ENCODE measurements around the gene CDH13.

CDH13 gene

DNA sequence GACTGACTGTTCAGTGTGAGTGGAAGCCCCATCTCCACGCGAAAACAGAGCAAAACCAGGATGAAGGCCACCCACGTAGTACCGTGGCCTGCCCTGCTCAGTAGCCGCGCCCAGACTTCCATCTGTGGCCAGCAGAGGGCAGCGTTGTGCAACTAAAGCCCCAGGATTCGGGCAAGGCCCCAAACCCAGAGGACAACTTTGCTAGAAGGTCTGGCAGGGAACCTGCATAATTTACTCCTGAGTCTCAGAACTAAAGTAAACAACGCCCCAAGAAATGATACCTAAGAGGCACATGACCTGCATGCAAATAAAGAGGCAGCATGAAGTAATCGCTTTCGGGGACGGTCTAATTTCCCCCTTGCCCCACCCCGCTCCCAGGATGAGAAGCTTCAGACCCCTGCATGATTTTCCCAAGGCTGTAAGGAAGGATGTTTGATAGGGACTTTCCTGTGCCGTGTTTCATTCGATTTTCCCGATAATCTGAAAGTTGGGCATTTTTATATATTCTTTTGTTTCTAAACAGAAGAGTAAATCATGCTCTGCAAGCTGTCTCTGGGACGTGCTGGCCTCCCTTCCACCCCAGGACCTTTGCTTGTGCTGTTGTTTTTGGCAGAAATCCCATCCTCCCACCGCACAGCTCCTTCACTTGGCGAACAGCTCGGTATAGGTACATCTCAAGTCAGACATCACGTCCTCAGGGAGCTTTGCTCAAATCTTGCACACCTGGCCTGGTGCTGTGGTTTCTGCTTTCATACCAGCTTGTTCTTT is 1199.6 kb downstream of the CDH13 start:
- H3K4me1 ChIP-seq (ENCODE audit: control insufficient read depth, insufficient read depth, low read length) = no peaks in the 10 kb centered on the region
- DNase-seq (ENCODE audit: low read depth) = peak; percentile 88
- H3K36me3 ChIP-seq (ENCODE audit: control insufficient read depth, insufficient read depth, low read length, severe bottlenecking) = no peaks in the 10 kb centered on the region
- peaks cover 14% of the 10 kb centered on the region for H3K27me3 ChIP-seq (replicated peaks; ENCODE audit: control insufficient read depth, insufficient read depth, low read length)
- no peak overlapping the region for H3K4me3 ChIP-seq (ENCODE audit: low read length)
- no peaks in the 10 kb centered on the region for H3K9me3 ChIP-seq (ENCODE audit: control insufficient read depth, low read length)
- H3K9ac ChIP-seq (ENCODE audit: low read length) = no peak overlapping the region

GRCh38 chr16:83830091-83830768 is 1203.5 kb downstream of the CDH13 start:
- Histone ChIP-seq H3K4me3 (ENCODE audit: low read length) (no peak overlapping the region), H3K36me3 (ENCODE audit: control insufficient read depth, insufficient read depth, low read length, severe bottlenecking) (no peaks in the 10 kb centered on the region), H3K9me3 (ENCODE audit: control insufficient read depth, low read length) (no peaks in the 10 kb centered on the region), H3K27me3 (replicated peaks; ENCODE audit: control insufficient read depth, insufficient read depth, low read length) (peaks cover 14% of the 10 kb centered on the region), H3K4me1 (ENCODE audit: control insufficient read depth, insufficient read depth, low read length) (no peaks in the 10 kb centered on the region), H3K9ac (ENCODE audit: low read length) (no peak overlapping the region)
- no peak for DNase-seq (ENCODE audit: low read depth)

DNA sequence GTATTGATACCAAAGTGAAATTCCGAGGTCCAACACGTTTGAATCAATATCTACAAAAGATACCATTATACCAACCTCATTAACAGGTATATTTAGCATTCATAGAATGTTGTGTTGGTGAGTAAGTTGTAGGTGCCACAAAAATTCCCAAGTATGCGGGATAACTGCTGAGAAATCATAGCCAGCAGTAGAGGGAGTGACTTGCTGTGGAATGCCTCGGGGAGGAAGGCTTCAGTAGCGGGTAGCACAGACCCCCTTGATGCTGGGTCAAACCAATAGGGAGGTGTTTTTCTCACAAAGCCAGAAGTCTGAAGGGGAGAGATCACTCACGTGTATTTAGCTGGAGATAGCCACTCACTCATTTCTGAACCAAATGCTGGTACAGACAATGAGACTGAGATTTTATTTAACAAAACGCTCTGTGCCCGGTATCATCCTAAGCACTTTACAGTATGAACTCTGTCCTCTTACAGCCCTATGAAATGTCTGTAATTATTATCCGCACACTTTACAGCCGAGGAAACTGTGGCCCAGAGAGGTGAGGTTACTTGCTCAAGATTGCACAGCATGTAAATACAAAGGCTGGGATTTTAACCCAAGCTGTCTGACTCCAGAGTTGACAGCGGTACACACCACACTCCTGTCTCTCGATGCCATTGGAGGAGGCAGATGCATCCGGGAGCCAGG is 1204.1 kb downstream of the CDH13 start:
- DNase-seq (ENCODE audit: low read depth) = no peak

GRCh38 chr16:83831456-83831987 is 1204.8 kb downstream of the CDH13 start:
- Histone ChIP-seq H3K27me3 (replicated peaks; ENCODE audit: control insufficient read depth, insufficient read depth, low read length) (peaks cover 14% of the 10 kb centered on the region), H3K9me3 (ENCODE audit: control insufficient read depth, low read length) (no peaks in the 10 kb centered on the region), H3K9ac (ENCODE audit: low read length) (no peak overlapping the region)

More for the DNA sequence above, 1204.1 kb downstream of the CDH13 start:
- Histone ChIP-seq H3K9me3 (ENCODE audit: control insufficient read depth, low read length) (no peaks in the 10 kb centered on the region), H3K27me3 (replicated peaks; ENCODE audit: control insufficient read depth, insufficient read depth, low read length) (peaks cover 14% of the 10 kb centered on the region), H3K36me3 (ENCODE audit: control insufficient read depth, insufficient read depth, low read length, severe bottlenecking) (no peaks in the 10 kb centered on the region), H3K4me1 (ENCODE audit: control insufficient read depth, insufficient read depth, low read length) (no peaks in the 10 kb centered on the region), H3K4me3 (ENCODE audit: low read length) (no peak overlapping the region), H3K9ac (ENCODE audit: low read length) (no peak overlapping the region)

GRCh38 chr16:83833921-83834320 is 1207.2 kb downstream of the CDH13 start:
- DNase-seq (ENCODE audit: low read depth) = no peak
- H3K36me3 ChIP-seq (ENCODE audit: control insufficient read depth, insufficient read depth, low read length, severe bottlenecking) = no peaks in the 10 kb centered on the region
- no peaks in the 10 kb centered on the region for H3K4me1 ChIP-seq (ENCODE audit: control insufficient read depth, insufficient read depth, low read length)
- no peak overlapping the region for H3K9ac ChIP-seq (ENCODE audit: low read length)
- no peak overlapping the region for H3K4me3 ChIP-seq (ENCODE audit: low read length)
- no peaks in the 10 kb centered on the region for H3K9me3 ChIP-seq (ENCODE audit: control insufficient read depth, low read length)
- H3K27me3 ChIP-seq (replicated peaks; ENCODE audit: control insufficient read depth, insufficient read depth, low read length) = peaks cover 16% of the 10 kb centered on the region

More at GRCh38 chr16:83831456-83831987, 1204.8 kb downstream of the CDH13 start:
- Histone ChIP-seq H3K4me1 (ENCODE audit: control insufficient read depth, insufficient read depth, low read length) (no peaks in the 10 kb centered on the region), H3K36me3 (ENCODE audit: control insufficient read depth, insufficient read depth, low read length, severe bottlenecking) (no peaks in the 10 kb centered on the region), H3K4me3 (ENCODE audit: low read length) (no peak overlapping the region)
- no peak for DNase-seq (ENCODE audit: low read depth)

GRCh38 chr16:83835586-83836566 is 1209.1 kb downstream of the CDH13 start:
- no peaks in the 10 kb centered on the region for H3K36me3 ChIP-seq (ENCODE audit: control insufficient read depth, insufficient read depth, low read length, severe bottlenecking)
- no peaks in the 10 kb centered on the region for H3K9me3 ChIP-seq (ENCODE audit: control insufficient read depth, low read length)
- no peak overlapping the region for H3K9ac ChIP-seq (ENCODE audit: low read length)
- H3K4me3 ChIP-seq (ENCODE audit: low read length) = no peak overlapping the region
- DNase-seq (ENCODE audit: low read depth) = peak; percentile 72
- H3K27me3 ChIP-seq (replicated peaks; ENCODE audit: control insufficient read depth, insufficient read depth, low read length) = peaks cover 14% of the 10 kb centered on the region
- no peaks in the 10 kb centered on the region for H3K4me1 ChIP-seq (ENCODE audit: control insufficient read depth, insufficient read depth, low read length)

GRCh38 chr16:83837566-83837965 is 1210.8 kb downstream of the CDH13 start:
- DNase-seq (ENCODE audit: low read depth) = no peak
- Histone ChIP-seq H3K36me3 (ENCODE audit: control insufficient read depth, insufficient read depth, low read length, severe bottlenecking) (no peaks in the 10 kb centered on the region), H3K9me3 (ENCODE audit: control insufficient read depth, low read length) (no peaks in the 10 kb centered on the region), H3K4me1 (ENCODE audit: control insufficient read depth, insufficient read depth, low read length) (no peaks in the 10 kb centered on the region), H3K4me3 (ENCODE audit: low read length) (no peak overlapping the region), H3K27me3 (replicated peaks; ENCODE audit: control insufficient read depth, insufficient read depth, low read length) (peaks cover 7% of the 10 kb centered on the region), H3K9ac (ENCODE audit: low read length) (no peak overlapping the region)

- H3K4me3 ChIP-seq (ENCODE audit: low read length) = no peak overlapping the region
- no peaks in the 10 kb centered on the region for H3K9me3 ChIP-seq (ENCODE audit: control insufficient read depth, low read length)
- DNase-seq (ENCODE audit: low read depth) = no peak
- no peaks in the 10 kb centered on the region for H3K4me1 ChIP-seq (ENCODE audit: control insufficient read depth, insufficient read depth, low read length)
- H3K27me3 ChIP-seq (replicated peaks; ENCODE audit: control insufficient read depth, insufficient read depth, low read length) = peaks cover 7% of the 10 kb centered on the region
- H3K36me3 ChIP-seq (ENCODE audit: control insufficient read depth, insufficient read depth, low read length, severe bottlenecking) = no peaks in the 10 kb centered on the region
- H3K9ac ChIP-seq (ENCODE audit: low read length) = no peak overlapping the region
These were observed 1211.4 kb downstream of the CDH13 start for GRCh38 chr16:83838151-83838550.

DNA sequence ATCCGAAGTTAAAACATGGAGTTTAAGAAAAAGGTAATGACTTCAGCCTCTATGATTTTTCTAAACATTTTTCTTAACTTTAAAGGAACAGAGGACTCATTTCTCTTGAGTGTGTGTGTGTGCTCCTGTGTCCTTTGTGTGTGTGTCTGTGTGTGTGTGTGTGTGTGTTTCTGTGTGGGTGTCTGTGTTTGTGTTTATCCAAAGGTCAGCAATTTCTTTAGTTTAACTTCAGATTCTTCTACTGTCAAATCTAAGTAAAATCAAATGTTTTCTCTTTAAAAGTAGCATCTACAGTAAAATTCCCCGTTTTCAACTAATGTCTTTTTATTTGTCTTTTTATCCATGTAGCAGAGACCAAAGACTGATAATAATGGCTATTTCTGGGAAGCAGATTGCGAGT is 1212.8 kb downstream of the CDH13 start:
- no peaks in the 10 kb centered on the region for H3K4me1 ChIP-seq (ENCODE audit: control insufficient read depth, insufficient read depth, low read length)
- no peaks in the 10 kb centered on the region for H3K36me3 ChIP-seq (ENCODE audit: control insufficient read depth, insufficient read depth, low read length, severe bottlenecking)
- H3K9ac ChIP-seq (ENCODE audit: low read length) = no peak overlapping the region
- no peak for DNase-seq (ENCODE audit: low read depth)
- peaks cover 7% of the 10 kb centered on the region for H3K27me3 ChIP-seq (replicated peaks; ENCODE audit: control insufficient read depth, insufficient read depth, low read length)
- H3K9me3 ChIP-seq (ENCODE audit: control insufficient read depth, low read length) = no peaks in the 10 kb centered on the region
- H3K4me3 ChIP-seq (ENCODE audit: low read length) = no peak overlapping the region

DNA sequence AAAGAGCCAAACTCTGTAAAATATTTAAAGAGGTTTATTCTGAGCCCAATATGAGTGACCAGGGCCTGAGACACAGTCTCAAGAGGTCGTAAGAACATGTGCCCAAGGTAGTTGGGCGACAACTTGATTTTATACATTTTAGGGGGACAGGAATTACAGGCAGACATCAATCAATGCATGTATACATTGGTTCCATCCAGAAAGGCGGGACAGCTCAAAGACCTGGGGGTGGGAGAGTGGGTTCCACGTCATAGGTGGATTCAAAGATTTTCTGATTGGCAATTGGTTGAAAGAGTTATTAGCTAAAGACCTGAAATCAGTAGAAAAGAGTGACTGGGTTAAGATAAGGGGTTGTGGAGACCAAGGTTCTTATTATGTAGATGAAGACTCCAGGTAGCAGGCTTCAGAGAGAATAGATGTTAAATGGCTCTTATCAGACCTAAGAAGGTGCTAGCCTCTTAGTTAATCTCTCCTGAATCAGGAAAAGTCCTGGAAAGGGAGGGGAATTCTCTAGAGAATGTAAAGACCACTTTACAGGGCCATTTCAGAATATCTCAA is 1213.4 kb downstream of the CDH13 start:
- Histone ChIP-seq H3K36me3 (ENCODE audit: control insufficient read depth, insufficient read depth, low read length, severe bottlenecking) (no peaks in the 10 kb centered on the region), H3K4me1 (ENCODE audit: control insufficient read depth, insufficient read depth, low read length) (no peaks in the 10 kb centered on the region), H3K4me3 (ENCODE audit: low read length) (no peak overlapping the region), H3K9ac (ENCODE audit: low read length) (no peak overlapping the region), H3K27me3 (replicated peaks; ENCODE audit: control insufficient read depth, insufficient read depth, low read length) (peaks cover 7% of the 10 kb centered on the region), H3K9me3 (ENCODE audit: control insufficient read depth, low read length) (no peaks in the 10 kb centered on the region)
- no peak for DNase-seq (ENCODE audit: low read depth)

Measured in adipocyte (in vitro differentiated cells).